Upper lobe of left lung (tissue), 6 donors: ENCODE measurements around the gene CGB1. TPM values are rescaled to one million over a fixed set of nuclear protein-coding genes. Genes with fewer than 3 reads are reported as not detected.
"Not testable (repeated sequence)": the region's sequence is repeated elsewhere in the genome, so short reads cannot be mapped to it uniquely, and the experiment has no call there.

Experiments
- ATAC-seq, 2 donors: fragments of 200-7000 bp; cut with Tn5 transposase; one replicate each; pipeline ENCODE4 v1.9.1; 2022; ENCODE audit warnings: mild to moderate bottlenecking in 2 of 2, moderate library complexity in 2 of 2; ENCODE audit not compliant: low FRiP score in 2 of 2
- DNase-seq, 2 donors: peaks; one replicate each; pipeline ENCODE4 v3.0.0-alpha.2; 2019 to 2020
- H3K27ac ChIP-seq, 4 donors: fragments of 200-600 bp; sonication (generic); one replicate each; pipeline ENCODE4 v1.5.1; 2016 to 2019
- H3K27me3 ChIP-seq, 4 donors: fragments of 200-600 bp; sonication (generic); one replicate each; pipeline ENCODE4 v1.5.1; 2017 to 2019
- H3K36me3 ChIP-seq, 4 donors: fragments of 200-600 bp; sonication (generic); one replicate each; pipeline ENCODE4 v1.5.1; 2016 to 2019
- H3K4me1 ChIP-seq, 4 donors: fragments of 200-600 bp; sonication (generic); one replicate each; pipeline ENCODE4 v1.5.1; 2018 to 2019
- H3K4me3 ChIP-seq, 4 donors: fragments of 200-600 bp; sonication (generic); one replicate each; pipeline ENCODE4 v1.5.1; 2017 to 2019; ENCODE audit warnings: mild to moderate bottlenecking in 2 of 4, moderate library complexity in 1 of 4
- H3K9me3 ChIP-seq, 4 donors: fragments of 200-600 bp; sonication (generic); one replicate each; pipeline ENCODE4 v1.5.1; 2018 to 2019
- EP300 ChIP-seq, 4 donors: sonication (generic); formaldehyde crosslinking; IDR thresholded peaks; one replicate each; pipeline ENCODE4 v1.5.1; 2017; ENCODE audit warnings: antibody characterized with exemption in 4 of 4, control low read depth in 2 of 4
- POLR2A ChIP-seq, 4 donors: fragments of 450-650 bp; IDR thresholded peaks; one replicate each; pipeline ENCODE4 v1.5.1; 2016 to 2017; ENCODE audit warnings: antibody characterized with exemption in 4 of 4, mild to moderate bottlenecking in 2 of 4
- POLR2AphosphoS5 ChIP-seq, 2 donors: sonication (generic); formaldehyde crosslinking; IDR thresholded peaks; one replicate each; pipeline ENCODE4 v1.5.1; 2017; ENCODE audit warnings: antibody characterized with exemption in 2 of 2
- WGBS, 2 donors: methylation state at CpG; one replicate each; pipeline ENCODE4 v1.1.5; 2017 to 2018; 5-methylcytosine and 5-hydroxymethylcytosine counted together
- total RNA-seq, 6 donors: library from RNA; depleted of rRNA in 4 of 6; stranded (reverse); fragments of >200 nt in 4 of 6; gene quantifications; one replicate each; pipeline versions ENCODE4 v1.1.0 to v1.2.1, GENCODE V29; 2016 to 2021
- TF ChIP-seq, protein P1 (sequence below), 6 experiments: fragments of 450-650 bp in 4 of 6; fragments of 200-600 bp in 2 of 6; sonication (generic) in 2 of 6; IDR thresholded peaks; one replicate each; pipeline ENCODE4 v1.5.1; 2016 to 2019; ENCODE audit warnings: antibody characterized with exemption in 6 of 6
- donor health status: DM: no; HTN: no; CAD: no; lungs with moderate emphysema.
- donor health status: DM: no; HTN: yes; CAD: no; lungs with severe emphysema.

CGB1 gene
- total RNA-seq, 6 donors from 2014 or later = not detected

DNA sequence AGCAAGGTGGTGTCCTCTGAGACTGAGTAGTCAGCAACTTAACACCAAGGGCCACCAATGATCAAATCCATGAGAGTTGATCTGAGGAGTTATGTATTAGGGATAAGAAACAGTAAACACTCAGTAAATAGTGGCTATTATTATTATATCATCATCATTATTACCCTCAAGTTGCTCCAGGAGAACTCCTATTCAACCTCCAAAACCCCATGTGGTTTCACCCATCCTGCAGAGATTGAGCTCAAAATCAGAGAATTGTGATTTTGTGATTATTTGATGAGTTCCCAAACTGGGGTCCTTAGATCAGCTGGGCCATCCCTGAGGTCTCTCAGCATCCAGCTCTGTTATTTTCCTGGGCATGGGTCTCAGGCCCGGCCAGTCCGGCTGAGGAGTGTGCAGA, 24.3 kb upstream of the CGB1 start:
- TF ChIP-seq EP300 (IDR thresholded peaks at IDR 0.05) (no peak), POLR2A (IDR thresholded peaks at IDR 0.05) (no peak), POLR2AphosphoS5 (IDR thresholded peaks at IDR 0.05) (no peak)
- TF ChIP-seq, protein P1, sequence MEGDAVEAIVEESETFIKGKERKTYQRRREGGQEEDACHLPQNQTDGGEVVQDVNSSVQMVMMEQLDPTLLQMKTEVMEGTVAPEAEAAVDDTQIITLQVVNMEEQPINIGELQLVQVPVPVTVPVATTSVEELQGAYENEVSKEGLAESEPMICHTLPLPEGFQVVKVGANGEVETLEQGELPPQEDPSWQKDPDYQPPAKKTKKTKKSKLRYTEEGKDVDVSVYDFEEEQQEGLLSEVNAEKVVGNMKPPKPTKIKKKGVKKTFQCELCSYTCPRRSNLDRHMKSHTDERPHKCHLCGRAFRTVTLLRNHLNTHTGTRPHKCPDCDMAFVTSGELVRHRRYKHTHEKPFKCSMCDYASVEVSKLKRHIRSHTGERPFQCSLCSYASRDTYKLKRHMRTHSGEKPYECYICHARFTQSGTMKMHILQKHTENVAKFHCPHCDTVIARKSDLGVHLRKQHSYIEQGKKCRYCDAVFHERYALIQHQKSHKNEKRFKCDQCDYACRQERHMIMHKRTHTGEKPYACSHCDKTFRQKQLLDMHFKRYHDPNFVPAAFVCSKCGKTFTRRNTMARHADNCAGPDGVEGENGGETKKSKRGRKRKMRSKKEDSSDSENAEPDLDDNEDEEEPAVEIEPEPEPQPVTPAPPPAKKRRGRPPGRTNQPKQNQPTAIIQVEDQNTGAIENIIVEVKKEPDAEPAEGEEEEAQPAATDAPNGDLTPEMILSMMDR (IDR thresholded peaks at IDR 0.05) = no peak
- H3K27ac ChIP-seq = no peak overlapping the region

GRCh38 chr19:49059053-49059452, 22.4 kb upstream of the CGB1 start:
- no peak for TF ChIP-seq POLR2A (IDR thresholded peaks at IDR 0.05)
- no peak for DNase-seq
- Histone ChIP-seq H3K4me1 (peaks cover 16 to 27% (median 22%) of the 10 kb centered on the region in 4 donors), H3K36me3 (no peaks in the 10 kb centered on the region), H3K4me3 (no peak overlapping the region), H3K27me3 (peaks cover 0 to 20% (median 3%) of the 10 kb centered on the region in 4 donors), H3K27ac (no peak overlapping the region), H3K9me3 (no peaks in the 10 kb centered on the region)
- WGBS, 2 donors = 46 to 64% methylated on average over 9 of the region's 9 CpGs
- no peak for ATAC-seq

More for the DNA sequence above, 24.3 kb upstream of the CGB1 start:
- DNase-seq = no peak
- H3K27me3 ChIP-seq = peaks cover 3 to 32% (median 12%) of the 10 kb centered on the region in 4 donors
- no peak for ATAC-seq
- no peaks in the 10 kb centered on the region for H3K36me3 ChIP-seq
- WGBS, 2 donors = 75 to 100% methylated on average over 2 of the region's 2 CpGs
- H3K9me3 ChIP-seq = no peaks in the 10 kb centered on the region
- peaks cover 24 to 33% (median 27%) of the 10 kb centered on the region in 4 donors for H3K4me1 ChIP-seq
- no peak overlapping the region for H3K4me3 ChIP-seq

DNA sequence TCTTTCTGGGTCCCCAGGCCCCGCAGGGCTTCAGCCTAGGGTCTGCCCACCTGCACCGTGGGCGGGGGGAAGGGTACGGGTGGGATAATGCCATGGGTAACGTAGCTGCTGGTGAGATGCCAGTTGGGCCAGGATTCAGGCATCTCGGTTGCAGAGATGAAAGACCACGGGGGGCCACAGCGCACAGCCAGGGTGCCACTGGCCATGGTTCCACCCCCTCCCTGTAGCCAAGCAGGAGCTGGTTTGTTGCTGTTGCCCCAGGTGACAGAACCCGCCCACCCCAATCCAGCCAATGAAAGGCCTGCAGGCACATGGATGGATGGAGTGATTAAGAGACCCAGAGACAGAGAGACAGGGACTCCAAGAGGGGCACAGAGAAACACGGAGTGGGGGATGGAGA, 21.9 kb upstream of the CGB1 start:
- Histone ChIP-seq H3K27ac (no peak overlapping the region), H3K4me3 (no peak overlapping the region), H3K9me3 (no peaks in the 10 kb centered on the region), H3K4me1 (peaks cover 16 to 27% (median 22%) of the 10 kb centered on the region in 4 donors), H3K36me3 (no peaks in the 10 kb centered on the region), H3K27me3 (peaks cover 0 to 15% (median 3%) of the 10 kb centered on the region in 4 donors)
- 40 to 52% methylated on average over 7 to 10 of the region's 10 CpGs for WGBS, 2 donors
- TF ChIP-seq POLR2AphosphoS5 (IDR thresholded peaks at IDR 0.05) (no peak), EP300 (IDR thresholded peaks at IDR 0.05) (no peak), POLR2A (IDR thresholded peaks at IDR 0.05) (no peak)
- TF ChIP-seq, protein P1 (IDR thresholded peaks at IDR 0.05) = no peak
- no peak for DNase-seq
- ATAC-seq = no peak

DNA sequence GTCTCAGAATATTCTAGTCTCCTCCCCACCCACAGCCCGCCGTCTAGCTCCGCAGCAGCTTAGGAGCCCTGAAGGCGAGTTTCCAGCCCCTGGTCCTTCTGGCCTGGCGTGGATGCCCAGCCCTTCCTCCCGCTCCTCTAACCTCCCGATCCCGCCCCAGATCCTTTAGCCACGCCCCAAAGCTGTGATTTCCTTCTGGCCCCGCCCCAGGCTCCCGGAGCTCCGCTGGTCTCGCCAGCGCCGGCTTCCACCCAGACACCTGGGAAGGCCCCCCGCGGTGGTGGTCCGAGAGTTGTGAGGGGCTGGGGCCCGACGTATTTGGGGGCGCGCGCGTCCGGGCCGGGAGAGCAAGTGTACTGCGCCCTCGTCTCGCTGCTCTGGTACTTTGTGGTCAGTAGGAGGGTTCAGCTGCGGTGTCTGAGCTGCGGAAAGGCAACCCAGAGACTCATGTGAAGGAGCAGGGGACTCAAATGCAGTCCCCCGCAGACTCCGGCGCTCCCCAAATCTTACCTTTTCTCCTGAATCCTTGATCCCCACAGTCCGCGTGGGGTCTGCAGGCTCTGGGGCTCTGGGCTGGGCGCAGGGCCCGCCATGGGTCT, 21.0 kb upstream of the CGB1 start, which contains the start of gene CGB7:
Gene CGB7 (minus strand): TSS at position 114 of the 599 bp plus-strand sequence. CDS start 2,374 bp downstream, outside the sequence.
- Histone ChIP-seq H3K36me3 (no peaks in the 10 kb centered on the region), H3K9me3 (no peaks in the 10 kb centered on the region), H3K27me3 (peaks cover 0 to 13% (median 3%) of the 10 kb centered on the region in 4 donors), H3K27ac (no peak within 1 kb of the TSS), H3K4me3 (peak within 1 kb of the TSS; percentile 38 to 55 (median 50)), H3K4me1 (peaks cover 16 to 27% (median 22%) of the 10 kb centered on the region in 4 donors)
- WGBS, 2 donors = 4 to 9% methylated on average over 7 to 29 of the region's 38 CpGs
- ATAC-seq (peak; percentile 80 to 86), DNase-seq (peak; percentile 70 to 86)
- TF ChIP-seq, protein P1 (IDR thresholded peaks at IDR 0.05) = no peak
- TF ChIP-seq POLR2A (IDR thresholded peaks at IDR 0.05) (no peak), EP300 (IDR thresholded peaks at IDR 0.05) (no peak), POLR2AphosphoS5 (IDR thresholded peaks at IDR 0.05) (no peak)

DNA sequence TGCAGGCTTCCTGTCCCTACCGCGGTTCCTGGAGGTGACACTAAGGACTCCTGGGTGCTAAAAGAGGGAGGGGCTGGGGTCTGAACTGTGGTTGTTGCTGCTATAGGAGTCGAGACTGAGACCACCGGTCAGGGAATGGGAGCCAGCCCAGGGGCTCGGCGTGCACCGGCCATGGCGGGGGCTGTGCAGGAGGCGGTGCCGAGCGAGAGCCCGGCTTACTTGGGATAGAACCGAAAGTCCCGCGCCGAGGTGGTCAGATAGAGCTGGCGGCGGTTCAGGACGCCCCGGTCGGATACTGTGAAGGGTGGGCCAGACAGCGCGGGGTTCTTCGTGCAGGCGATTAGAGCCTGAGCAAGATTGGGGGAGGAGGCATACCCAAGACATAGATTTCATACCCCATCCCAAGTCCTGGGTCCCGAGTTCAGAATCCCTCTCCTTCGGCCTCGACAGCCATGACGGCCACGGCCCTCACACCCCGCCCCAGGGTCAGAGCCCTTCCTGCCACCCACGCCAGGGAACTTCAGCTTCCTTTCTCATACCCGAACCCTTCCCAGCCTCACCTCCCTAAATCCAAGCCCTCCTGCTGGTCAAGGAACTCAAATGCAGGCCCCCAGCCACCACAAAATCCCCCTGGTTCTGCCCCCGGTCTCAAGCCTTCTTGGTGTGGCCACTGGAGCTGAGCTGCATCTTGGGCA, 20.4 kb upstream of the CGB1 start:
- DNase-seq (peak in 1 of 2 donors; percentile 81), ATAC-seq (peak; percentile 16 to 54)
- not testable (repeated sequence) for H3K9me3 ChIP-seq, H3K36me3 ChIP-seq, H3K27ac ChIP-seq
- peaks cover 16 to 27% (median 22%) of the 10 kb centered on the region in 4 donors for H3K4me1 ChIP-seq
- peaks cover 0 to 13% (median 3%) of the 10 kb centered on the region in 4 donors for H3K27me3 ChIP-seq
- H3K4me3 ChIP-seq = peak overlapping the region; percentile 38 to 55 (median 50)
- 6 to 12% methylated on average over 7 to 34 of the region's 34 CpGs for WGBS, 2 donors
